Kidney (tissue), 14 donors: ENCODE data around the gene URB1. TPM values are rescaled to one million over a fixed set of nuclear protein-coding genes. Genes with fewer than 3 reads are reported as not detected.

Experiments
- DNase-seq, 5 donors: peaks; one replicate each; pipeline ENCODE4 v3.0.0-alpha.2; 2013 to 2020
- FAIRE-seq: peaks from 2 replicates; lab custom pipeline; 2012; peaks lifted over from hg19 to GRCh38; lab: Jason Lieb, UNC
- H3K27ac ChIP-seq, 2 donors: one replicate each; pipeline ENCODE4 v1.7.0; 2013; ENCODE audit warnings: low read depth in 2 of 2, low read length in 2 of 2, inconsistent platforms in 1 of 2
- H3K27me3 ChIP-seq: one replicate; pipeline ENCODE4 v1.7.1; 2013; ENCODE audit warnings: low read length, inconsistent platforms; ENCODE audit not compliant: control insufficient read depth, insufficient read depth
- H3K36me3 ChIP-seq, 3 donors: one replicate each; pipeline versions ENCODE4 v1.7.0 to v1.7.1; 2013; ENCODE audit warnings: low read length in 3 of 3, control low read depth in 1 of 3, inconsistent platforms in 1 of 3; ENCODE audit not compliant: insufficient read depth in 3 of 3, control insufficient read depth in 2 of 3
- H3K4me1 ChIP-seq, 3 donors: one replicate each; pipeline versions ENCODE4 v1.7.0 to v1.7.1; 2013; ENCODE audit warnings: low read length in 3 of 3, inconsistent platforms in 1 of 3, low read depth in 1 of 3; ENCODE audit not compliant: control insufficient read depth in 2 of 3, insufficient read depth in 2 of 3
- H3K4me3 ChIP-seq, 3 donors: one replicate each; pipeline versions ENCODE4 v1.7.0 to v1.8.1; 2013; ENCODE audit warnings: low read length in 3 of 3, control low read depth in 1 of 3, inconsistent platforms in 1 of 3
- H3K9ac ChIP-seq, 3 donors: one replicate each; pipeline versions ENCODE4 v1.7.0 to v1.7.1; 2013; ENCODE audit warnings: low read length in 3 of 3, control low read depth in 1 of 3, inconsistent platforms in 1 of 3
- H3K9me3 ChIP-seq, 3 donors: one replicate each; pipeline versions ENCODE4 v1.7.0 to v1.7.1; 2013; ENCODE audit warnings: low read length in 3 of 3, control low read depth in 1 of 3, inconsistent platforms in 1 of 3; ENCODE audit not compliant: control insufficient read depth in 2 of 3, insufficient read depth in 1 of 3
- intact Hi-C: fragments of 100-400 bp; cut with DNase I; formaldehyde crosslinking; loops from one replicate; pipeline ENCODE4 v1.11.1; 2022
- polyA plus RNA-seq: library from polyadenylated mRNA; stranded (reverse); fragments of 350-450 nt; fragmentation: Illumina TruSeq; extraction: RNeasy Lipid Tissue Mini Kit (QIAGEN cat#74804); gene quantifications from one replicate; pipeline ENCODE4 v1.2.3, GENCODE V29; 2014; ENCODE audit warnings: low read depth, low replicate concordance; ENCODE audit not compliant: insufficient read depth
- total RNA-seq: library from RNA; stranded (reverse); fragmentation: NEBNext Ultra II Directional; extraction: Animal tissue kit (Norgen Biotek cat#: 25700); gene quantifications from one replicate; pipeline ENCODE4 v1.2.1, GENCODE V29; 2021
- TF ChIP-seq, protein P1 (sequence below): IDR thresholded peaks from 3 replicates; pipeline ENCODE4 v1.5.1; 2012; ENCODE audit warnings: mild to moderate bottlenecking, moderate library complexity, borderline replicate concordance; ENCODE audit not compliant: insufficient read depth; ENCODE audit errors: extremely low read depth
- donor health status: control.
- donor health status: control.
- donor health status: control.
- donor health status: control.
- donor health status: control.
- donor health status: DM: yes; HTN: yes; CAD: no.
- donor health status: Normal renal cell carcinoma (clear cell type).

URB1 gene
- total and polyA plus RNA-seq, 2 donors from 2014 or later: 1.7 to 15.0 TPM

DNA sequence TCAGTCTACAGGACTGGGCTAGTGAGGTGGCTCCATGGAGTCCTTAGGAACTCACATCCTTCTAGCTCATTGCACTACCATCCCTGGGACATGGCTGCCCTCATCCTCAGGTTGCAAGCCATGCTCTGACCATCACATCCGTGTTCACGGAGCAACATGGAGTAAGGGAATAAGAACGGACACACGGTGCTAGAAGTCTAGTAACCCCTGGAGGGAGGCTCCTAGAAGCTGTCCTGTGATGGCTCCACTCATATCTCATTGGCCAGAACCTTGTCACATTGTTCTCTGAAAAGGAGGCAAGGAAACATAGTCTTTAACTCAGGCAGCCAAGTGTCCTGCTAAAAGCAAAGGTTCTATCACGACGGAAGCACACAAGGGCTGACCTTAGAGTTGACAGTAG is 90.3 kb downstream of the URB1 start:
- Histone ChIP-seq H3K27me3 (no peaks in the 10 kb centered on the region), H3K27ac (no peak overlapping the region), H3K9ac (no peak overlapping the region), H3K9me3 (no peaks in the 10 kb centered on the region), H3K4me1 (no peaks in the 10 kb centered on the region), H3K4me3 (no peak overlapping the region), H3K36me3 (no peaks in the 10 kb centered on the region)
- DNase-seq (no peak), FAIRE-seq (no peak)
- TF ChIP-seq, protein P1, sequence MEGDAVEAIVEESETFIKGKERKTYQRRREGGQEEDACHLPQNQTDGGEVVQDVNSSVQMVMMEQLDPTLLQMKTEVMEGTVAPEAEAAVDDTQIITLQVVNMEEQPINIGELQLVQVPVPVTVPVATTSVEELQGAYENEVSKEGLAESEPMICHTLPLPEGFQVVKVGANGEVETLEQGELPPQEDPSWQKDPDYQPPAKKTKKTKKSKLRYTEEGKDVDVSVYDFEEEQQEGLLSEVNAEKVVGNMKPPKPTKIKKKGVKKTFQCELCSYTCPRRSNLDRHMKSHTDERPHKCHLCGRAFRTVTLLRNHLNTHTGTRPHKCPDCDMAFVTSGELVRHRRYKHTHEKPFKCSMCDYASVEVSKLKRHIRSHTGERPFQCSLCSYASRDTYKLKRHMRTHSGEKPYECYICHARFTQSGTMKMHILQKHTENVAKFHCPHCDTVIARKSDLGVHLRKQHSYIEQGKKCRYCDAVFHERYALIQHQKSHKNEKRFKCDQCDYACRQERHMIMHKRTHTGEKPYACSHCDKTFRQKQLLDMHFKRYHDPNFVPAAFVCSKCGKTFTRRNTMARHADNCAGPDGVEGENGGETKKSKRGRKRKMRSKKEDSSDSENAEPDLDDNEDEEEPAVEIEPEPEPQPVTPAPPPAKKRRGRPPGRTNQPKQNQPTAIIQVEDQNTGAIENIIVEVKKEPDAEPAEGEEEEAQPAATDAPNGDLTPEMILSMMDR: no peak
- intact Hi-C loops: no loop called here

DNA sequence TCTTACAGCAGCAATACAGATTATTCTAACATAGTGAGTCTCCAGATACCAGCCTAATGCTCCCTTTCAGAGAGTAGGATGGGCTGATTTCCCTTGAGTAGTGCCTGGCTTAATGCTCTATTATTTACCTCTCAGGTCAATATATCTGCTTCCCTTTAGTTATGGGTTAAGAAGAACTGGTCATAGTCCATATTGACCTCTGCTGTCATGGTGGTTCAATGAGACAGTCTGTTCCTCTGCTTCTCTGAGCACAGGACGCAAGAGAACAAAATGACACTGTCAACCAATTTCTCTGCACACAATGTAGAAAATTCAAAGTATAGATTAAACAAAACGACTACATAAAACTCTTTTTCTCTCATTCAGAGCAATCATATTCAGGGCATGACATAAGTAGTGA is 91.2 kb downstream of the URB1 start:
- Histone ChIP-seq H3K9me3 (no peaks in the 10 kb centered on the region), H3K4me1 (no peaks in the 10 kb centered on the region), H3K27ac (no peak overlapping the region), H3K9ac (no peak overlapping the region), H3K4me3 (no peak overlapping the region), H3K27me3 (no peaks in the 10 kb centered on the region), H3K36me3 (no peaks in the 10 kb centered on the region)
- DNase-seq (no peak), FAIRE-seq (no peak)
- intact Hi-C loops: no loop called here
- TF ChIP-seq, protein P1: no peak

DNA sequence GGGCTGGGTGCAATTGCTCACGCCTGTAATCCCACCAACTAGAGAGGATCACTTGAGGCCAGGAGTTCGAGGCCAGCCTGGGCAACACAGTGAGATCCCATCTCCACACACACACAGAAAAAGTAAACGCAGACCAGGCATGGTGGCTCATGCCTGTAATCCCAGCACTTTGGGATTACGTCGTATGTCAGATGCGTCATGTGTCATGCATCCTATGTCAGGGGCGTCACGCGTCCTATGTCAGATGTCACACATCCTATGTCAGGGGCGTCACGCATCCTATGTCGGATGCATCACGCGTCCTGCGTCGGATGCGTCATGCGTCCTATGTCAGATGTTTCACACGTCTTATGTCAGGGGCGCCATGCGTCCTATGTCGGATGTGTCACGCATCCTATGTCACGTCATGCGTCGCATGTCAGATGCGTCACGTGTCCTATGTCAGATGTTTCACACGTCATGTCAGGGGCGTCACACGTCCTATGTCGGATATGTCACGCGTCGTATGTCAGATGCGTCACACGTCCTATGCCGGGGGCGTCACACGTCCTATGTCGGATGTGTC is 92.6 kb downstream of the URB1 start:
- FAIRE-seq (no peak), DNase-seq (no peak)
- intact Hi-C loops: no loop called here
- H3K4me1 ChIP-seq: no peaks in the 10 kb centered on the region
- TF ChIP-seq, protein P1: no peak
- H3K27me3 ChIP-seq: no peaks in the 10 kb centered on the region
- H3K9me3 ChIP-seq: no peaks in the 10 kb centered on the region
- no peaks in the 10 kb centered on the region for H3K36me3 ChIP-seq
- H3K4me3 ChIP-seq: no peak overlapping the region
- H3K9ac ChIP-seq: no peak overlapping the region
- H3K27ac ChIP-seq: no peak overlapping the region

DNA sequence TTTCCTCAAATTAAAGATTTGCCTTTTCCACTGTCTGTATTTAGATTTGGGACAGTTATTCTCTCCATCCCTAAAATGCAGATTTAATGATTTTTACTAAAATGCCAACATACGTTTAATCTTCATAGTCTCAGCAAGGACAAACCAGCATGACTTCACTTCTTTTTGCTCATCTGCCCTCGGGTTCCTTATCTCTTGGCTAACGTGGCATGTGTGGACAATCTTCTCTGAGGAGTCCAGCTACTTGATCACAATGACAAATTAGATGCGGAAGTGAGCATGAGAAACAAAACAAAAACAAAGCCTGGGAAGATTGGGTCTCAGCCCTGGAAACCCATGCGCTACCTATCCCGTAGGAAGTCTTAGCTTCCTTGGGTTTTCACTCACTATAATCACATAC is 93.1 kb downstream of the URB1 start:
- no peaks in the 10 kb centered on the region for H3K9me3 ChIP-seq
- no peak overlapping the region for H3K9ac ChIP-seq
- no peak for DNase-seq
- TF ChIP-seq, protein P1: no peak
- H3K27me3 ChIP-seq: no peaks in the 10 kb centered on the region
- intact Hi-C loops: no loop called here
- no peak overlapping the region for H3K4me3 ChIP-seq
- no peaks in the 10 kb centered on the region for H3K36me3 ChIP-seq
- FAIRE-seq: no peak
- H3K27ac ChIP-seq: no peak overlapping the region
- H3K4me1 ChIP-seq: no peaks in the 10 kb centered on the region
